NCI-H1694 treated with DMSO at 0.1 percent for 48 hours (cell line): Measurements from ENCODE around the gene SLC13A2.
"Not testable (repeated sequence)": the region's sequence is repeated elsewhere in the genome, so short reads cannot be mapped to it uniquely, and the experiment has no call there.

Experiments
- DNase-seq: peaks from one replicate; lab custom pipeline; 2025; lab: John Stamatoyannopoulos, UW

Gene SLC13A2, protein sequence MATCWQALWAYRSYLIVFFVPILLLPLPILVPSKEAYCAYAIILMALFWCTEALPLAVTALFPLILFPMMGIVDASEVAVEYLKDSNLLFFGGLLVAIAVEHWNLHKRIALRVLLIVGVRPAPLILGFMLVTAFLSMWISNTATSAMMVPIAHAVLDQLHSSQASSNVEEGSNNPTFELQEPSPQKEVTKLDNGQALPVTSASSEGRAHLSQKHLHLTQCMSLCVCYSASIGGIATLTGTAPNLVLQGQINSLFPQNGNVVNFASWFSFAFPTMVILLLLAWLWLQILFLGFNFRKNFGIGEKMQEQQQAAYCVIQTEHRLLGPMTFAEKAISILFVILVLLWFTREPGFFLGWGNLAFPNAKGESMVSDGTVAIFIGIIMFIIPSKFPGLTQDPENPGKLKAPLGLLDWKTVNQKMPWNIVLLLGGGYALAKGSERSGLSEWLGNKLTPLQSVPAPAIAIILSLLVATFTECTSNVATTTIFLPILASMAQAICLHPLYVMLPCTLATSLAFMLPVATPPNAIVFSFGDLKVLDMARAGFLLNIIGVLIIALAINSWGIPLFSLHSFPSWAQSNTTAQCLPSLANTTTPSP

DNA sequence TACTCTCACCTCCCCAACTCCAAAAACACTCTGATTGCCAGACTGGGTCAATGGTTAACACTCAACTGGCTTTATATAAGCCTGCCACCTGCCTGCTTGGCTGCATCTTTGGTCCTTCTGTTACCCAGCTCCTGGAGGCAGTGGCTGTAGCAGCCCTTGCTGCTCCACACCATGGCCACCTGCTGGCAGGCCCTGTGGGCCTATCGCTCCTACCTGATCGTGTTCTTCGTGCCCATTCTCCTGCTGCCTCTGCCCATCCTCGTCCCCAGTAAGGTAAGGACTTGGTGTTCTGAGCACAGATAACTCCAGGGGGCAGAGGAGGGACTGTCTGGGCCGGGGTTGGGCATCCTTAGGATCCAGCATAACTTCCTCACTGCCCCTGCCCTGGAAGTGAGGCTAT, at the start of gene SLC13A2:
TSS of gene SLC13A2 (plus strand) at position 103 of the 400 bp plus-strand sequence. CDS start at position 172, 69 bp downstream.
- peak; percentile 8 for DNase-seq

DNA sequence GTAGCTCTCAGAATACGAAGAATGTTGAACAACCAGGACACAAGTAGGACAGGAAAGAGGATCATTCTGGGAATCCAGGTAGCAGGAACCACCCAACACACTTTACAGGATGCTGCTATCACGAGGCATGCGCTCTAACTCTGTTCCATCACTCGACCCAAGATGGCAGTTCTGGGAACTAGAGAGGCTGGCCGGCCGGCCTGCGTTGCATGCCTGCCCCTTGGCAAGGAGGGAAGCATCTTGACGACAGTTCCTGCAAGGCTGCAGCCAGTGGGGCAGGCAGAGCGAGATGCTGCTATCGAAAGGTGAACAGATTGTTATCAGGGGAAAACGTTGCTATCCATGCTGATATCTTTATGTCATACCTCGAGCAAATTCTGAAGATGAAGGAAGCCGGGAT, 48.2 kb upstream of the SLC13A2 start:
- no peak for DNase-seq

DNA sequence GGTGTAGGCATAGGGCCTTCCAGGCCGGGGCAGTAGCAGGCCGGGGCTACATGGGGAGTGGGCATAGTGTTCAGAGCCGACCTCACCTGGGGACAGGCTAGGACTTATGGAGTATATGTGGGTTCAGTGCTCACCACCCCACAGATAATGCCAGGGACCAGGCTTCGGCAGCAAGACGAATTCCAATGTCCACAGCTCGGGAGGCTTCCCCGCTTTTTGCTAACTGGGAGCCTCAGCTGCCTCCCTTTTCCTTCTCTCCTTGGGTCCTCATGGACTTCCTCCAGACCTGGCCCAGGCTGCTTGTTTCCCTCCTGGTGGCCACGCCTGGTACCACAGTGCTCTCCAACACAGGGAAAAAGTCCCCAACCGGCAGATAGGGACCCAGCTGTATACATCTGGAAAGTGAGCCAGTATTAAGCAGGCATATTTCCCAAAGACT, 47.3 kb upstream of the SLC13A2 start:
- no peak for DNase-seq

DNA sequence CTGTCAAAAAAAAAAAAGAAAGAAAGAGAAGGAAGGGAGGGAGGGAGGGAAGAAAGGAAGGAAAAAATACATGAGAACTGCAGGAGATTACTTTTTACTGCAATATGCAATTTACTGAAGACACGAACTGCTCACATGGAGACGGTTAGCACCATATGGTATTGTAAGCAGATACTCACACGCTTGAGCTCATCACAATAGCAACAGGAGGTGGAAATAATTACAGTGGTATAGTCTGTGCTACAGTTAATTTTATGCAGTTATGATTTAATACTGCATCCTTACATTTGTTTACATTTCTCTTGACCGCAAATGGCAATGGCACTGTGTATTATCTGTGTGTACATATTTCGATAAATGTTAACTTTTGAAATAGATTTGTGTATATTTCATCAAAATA, 46.1 kb upstream of the SLC13A2 start:
- DNase-seq: peak; percentile 99

DNA sequence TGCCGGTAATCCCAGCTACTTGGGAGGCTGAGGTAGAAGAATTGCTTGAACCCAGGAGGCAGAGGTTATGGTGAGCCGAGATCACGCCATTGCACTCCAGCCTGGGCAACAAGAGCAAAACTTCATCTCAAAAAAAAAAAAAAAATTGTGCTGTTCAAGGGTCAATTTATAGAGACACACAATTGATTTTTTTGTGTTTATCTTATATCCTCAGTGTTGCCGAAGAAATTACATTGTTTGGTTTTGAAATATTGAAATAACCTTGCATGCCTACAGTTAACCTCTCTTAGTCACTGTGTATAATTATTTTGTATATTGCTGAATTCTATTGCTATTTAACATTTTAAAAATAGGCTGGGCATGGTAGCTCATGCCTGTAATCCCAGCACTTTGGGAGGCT, 45.5 kb upstream of the SLC13A2 start:
- not testable (repeated sequence) for DNase-seq

DNA sequence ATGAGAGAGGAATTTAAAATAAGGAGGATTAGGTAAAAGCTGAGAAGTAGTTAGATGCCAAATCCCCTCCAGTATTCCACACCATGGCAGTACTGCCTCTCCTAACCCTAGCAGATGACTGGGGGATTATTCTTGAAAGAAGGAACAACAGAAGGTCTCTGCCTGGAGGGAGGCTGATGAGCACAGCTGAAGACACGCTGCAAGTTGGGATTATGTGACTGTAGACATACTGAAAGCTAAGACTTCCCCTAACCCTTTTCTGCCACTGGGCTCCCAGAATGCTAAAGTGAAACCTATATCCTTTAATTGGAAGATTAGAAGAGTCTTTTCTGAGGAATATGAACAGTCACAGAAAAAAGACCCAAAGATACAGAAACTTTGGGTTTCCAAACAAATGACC, 39.7 kb upstream of the SLC13A2 start:
- DNase-seq: no peak

DNA sequence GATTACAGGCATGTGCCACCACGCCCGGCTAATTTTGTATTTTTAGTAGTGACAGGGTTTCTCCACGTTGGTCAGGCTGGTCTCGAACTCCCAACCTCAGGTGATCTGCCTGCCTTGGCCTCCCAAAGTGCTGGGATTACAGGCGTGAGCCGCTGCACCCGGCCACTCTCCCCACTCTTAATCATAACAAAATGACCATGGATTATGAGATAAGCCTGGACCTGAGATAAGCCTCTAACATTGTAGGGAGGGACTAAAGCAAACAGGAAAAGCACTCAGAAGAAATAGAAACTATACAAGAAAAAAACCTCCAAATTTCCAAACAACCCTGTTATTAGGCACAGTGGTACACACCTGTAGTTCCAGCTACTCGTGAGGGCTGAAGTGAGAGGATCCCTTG, 39.1 kb upstream of the SLC13A2 start:
- not testable (repeated sequence) for DNase-seq

DNA sequence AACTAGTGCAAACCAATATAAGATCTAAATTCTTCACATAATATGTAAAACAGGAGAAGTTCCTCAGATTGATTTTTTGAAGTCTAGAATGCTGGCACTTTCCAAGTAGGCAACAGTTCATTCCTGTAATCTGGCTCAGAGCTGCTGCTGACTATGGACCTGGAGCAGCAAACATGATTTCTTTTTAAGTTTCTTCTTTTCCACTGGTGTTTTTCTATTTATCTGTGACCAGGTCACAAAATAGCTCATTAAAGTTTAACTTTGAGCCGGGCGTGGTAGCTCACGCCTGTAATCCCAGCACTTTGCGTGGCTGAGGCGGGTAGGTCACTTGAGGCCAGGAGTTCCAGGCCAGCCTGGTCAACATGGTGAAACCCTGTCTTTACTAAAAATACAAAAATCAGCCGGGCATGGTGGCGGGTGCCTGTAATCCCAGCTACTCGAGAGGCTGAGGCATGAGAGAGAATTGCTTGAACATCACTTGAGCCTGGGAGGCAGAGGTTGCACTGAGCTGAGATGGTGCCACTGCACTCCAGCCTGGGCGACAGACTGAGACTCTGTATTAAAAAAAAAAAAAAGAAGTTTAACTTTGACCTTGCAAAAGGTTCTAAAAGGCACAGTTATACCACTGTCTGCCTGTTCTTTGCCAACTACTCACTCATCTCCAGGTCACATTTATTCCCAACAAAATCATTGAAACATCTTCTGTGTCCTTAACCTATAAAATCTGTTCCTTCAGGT, 29.4 kb upstream of the SLC13A2 start:
- no peak for DNase-seq

DNA sequence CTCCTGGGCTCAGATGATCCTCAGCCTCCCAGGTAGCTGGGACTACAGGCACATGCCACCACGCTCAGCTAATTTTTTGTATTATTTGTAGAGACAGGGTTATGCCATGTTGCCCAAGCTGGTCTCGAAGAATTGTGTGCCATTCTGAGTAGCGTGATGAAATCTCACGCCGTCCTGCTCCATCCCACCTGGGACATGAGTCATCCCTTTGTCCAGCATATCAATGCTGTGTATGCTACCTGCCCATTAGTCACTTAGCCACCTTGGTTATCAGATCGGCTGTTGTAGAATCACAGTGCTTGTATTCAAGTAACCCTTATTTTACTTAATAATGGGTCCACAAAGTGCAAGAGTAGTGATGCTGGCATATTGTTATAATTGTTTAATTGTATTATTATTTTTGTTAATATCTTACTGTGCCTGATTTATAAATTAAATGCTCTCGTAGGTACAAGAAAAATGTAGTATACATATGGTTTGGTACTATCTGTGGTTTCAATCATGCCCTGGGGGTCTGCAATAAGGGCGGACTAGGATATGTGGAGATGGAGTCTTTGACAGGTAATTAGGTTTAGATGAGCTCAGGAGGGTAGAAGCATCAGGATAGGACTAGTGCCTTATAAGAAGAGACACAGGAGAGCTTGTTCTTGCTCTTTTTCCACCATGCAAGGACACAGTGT, 26.6 kb upstream of the SLC13A2 start:
- no peak for DNase-seq

DNA sequence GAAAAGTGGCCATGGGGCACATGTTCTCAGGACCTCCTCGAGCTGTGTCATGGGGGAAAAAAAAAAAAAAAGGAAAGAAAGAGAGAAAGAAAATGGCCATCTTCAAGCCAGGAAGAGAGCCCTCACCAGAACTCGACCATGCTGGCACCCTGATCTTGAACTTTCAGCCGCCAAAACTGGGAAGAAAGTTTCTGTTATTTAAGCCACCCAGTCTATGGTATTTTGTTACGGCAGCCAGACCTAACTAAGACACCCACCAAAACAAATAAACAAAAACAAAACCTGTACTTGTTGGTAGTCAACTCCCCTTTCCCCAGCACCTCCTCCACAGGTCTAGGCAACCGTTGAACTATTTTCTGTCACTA, 26.1 kb upstream of the SLC13A2 start:
- DNase-seq: no peak

DNA sequence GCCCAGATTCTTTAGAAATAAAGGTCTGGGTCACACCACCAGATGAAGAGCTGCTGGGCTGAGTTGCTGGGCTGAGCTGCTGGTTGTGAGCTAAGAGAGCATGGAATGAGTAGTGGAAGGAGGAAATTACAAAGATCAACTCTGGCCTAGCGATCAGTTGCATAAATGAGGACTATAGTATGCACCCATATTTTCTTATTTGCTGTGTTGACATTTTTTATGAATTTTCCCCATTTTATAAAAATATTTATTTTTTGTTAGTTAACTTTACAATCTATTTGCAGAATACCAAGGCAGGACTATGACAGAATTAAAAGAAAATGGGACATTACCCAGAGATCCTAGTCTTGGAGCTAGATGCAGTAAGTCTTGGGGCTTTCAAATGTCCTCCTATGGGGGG, 23.6 kb upstream of the SLC13A2 start:
- no peak for DNase-seq

DNA sequence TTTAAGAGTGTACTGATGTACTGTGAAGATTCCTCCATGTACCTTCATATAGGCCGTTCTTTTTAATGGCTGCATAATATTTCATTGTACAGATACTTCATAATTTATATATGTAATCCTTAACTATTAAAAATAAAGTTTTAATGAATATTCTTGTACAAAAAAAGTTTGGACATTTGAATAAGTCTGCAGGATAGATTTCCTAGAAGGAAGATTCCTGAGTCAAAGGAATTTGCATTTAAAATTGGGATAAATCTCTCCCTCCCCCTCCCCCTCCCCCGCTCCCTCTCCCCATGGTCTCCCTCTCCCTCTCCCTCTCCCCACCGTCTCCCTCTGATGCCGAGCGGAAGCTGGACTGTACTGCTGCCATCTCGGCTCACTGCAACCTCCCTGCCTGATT, 15.6 kb upstream of the SLC13A2 start:
- DNase-seq: no peak

DNA sequence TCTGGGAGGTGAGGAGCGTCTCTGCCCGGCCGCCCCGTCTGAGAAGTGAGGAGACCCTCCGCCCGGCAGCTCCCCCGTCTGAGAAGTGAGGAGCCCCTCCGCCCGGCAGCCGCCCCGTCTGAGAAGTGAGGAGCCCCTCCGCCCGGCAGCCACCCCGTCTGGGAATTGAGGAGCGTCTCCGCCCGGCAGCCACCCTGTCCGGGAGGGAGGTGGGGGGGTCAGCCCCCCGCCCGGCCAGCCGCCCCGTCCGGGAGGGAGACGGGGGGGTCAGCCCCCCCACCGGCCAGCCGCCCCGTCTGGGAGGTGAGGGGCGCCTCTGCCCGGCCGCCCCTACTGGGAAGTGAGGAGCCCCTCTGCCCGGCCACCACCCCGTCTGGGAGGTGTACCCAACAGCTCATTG, 14.6 kb upstream of the SLC13A2 start:
- DNase-seq: not testable (repeated sequence)

DNA sequence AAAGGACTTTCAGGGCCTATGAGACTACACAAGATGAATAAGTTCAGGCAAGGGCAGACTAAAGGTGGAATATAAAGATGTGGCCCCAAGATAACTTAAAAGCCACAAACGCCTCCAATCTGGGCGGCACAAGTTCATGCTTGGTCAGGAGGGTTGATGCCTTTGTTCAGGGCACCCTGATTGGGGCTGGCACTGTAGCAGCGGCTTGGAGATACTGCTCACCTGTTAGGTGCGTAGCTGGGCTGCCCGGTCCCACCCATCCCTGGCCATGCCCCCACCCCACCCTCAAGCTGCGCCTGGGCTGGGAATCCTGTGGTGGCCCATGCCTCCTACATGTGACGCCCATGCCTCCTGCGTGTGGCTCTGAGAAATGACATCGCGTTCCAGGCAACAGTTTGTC, 12.5 kb upstream of the SLC13A2 start:
- DNase-seq: no peak

DNA sequence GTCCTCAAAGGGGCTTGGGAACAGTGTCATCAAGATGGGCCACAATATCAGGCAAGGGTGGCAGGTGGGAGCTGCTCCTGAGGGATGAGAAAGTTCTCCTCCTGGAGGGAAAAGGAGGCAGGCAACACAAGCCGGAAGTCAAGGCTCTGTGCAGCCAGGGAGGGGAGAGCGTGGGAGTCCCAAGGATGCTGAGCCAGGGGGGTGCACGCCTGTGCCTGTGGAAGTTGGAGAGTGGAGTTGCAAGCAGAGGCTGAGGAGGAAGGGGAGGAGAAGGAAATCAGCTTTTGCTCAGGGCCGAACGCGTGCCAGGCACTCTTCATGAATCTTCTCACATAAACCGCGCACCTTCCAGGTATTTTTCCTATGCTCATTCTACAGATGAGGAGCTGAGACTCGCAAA, 7.4 kb upstream of the SLC13A2 start:
- no peak for DNase-seq

DNA sequence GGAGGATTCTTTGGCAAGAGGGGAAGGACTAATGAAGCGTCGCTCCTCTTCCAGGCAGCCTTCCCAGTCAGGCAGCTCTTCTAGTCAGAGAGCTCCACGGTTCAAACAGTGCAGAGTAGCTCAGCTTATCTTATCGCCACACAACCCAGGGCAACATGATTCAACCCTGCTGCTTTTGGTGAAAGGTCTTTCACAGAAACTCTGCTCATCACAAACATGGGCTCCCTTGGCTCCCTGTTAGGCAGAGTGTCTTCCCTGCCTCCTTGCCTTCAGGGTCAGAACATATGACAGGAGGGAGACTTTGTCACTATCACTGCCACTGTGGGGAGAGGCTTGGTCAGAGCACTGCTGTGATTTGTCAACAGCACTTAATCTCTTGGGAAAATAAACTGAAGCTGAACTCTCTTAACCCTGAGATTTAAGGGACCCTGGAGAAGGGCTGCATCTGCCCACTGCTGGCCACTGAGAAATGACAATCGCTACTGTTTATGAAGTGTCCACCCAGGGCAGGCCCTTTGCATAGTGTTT, 6.9 kb upstream of the SLC13A2 start:
- no peak for DNase-seq

DNA sequence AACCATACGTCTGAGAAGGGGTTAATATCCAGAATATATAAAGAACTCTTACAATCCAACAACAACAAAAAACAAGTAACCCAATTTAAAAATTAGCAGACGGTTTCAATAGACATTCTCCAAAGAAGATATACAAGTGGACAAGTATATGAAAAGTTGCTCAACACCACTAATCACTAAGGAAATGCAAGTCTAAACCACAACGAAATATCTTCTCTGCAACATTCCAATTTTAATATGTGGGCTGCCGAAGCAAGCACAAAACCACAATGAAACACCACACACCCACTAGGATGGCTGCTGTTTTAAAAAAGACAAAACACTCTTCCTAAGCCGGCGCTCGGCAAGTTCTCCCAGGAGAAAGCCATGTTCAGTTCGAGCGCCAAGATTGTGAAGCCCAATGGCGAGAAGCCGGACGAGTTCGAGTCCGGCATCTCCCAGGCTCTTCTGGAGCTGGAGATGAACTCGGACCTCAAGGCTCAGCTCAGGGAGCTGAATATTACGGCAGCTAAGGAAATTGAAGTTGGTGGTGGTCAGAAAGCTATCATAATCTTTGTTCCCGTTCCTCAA, 5.9 kb upstream of the SLC13A2 start:
- DNase-seq: no peak

DNA sequence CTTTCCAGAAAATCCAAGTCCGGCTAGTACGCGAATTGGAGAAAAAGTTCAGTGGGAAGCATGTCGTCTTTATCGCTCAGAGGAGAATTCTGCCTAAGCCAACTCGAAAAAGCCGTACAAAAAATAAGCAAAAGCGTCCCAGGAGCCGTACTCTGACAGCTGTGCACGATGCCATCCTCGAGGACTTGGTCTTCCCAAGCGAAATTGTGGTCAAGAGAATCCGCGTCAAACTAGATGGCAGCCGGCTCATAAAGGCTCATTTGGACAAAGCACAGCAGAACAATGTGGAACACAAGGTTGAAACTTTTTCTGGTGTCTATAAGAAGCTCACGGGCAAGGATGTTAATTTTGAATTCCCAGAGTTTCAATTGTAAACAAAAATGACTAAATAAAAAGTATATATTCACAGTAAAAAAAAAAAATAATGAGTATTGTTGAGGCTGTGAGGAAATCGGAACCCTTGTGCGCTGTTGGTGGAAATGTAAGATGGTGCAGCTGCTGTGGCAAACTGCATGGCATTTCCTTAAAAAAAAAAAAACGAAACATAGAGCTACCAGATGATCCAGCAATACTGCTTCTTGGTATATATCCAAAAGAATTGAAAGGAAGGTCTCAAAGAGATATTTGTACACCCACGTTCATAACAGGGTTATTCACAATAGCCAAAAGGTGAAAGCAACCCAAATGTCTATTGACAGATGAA, 5.3 kb upstream of the SLC13A2 start:
- not testable (repeated sequence) for DNase-seq

DNA sequence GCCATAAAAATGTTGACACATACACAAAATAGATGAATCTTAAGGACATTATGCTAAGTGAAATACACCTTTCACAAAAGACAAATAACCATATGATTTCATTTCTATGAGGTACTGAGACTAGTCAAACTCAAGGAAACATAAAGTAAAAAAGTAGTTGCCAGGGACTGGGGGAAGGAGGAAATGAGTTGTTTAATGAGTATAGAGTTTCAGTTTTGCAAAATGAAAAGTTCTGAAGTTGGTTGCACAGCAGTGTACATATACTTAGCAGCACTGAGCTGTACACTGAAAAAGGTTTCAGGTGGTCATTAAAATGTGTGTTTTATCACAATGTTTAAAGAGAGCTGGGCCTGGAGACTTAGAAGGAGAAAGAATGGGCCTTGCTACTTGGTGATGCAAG, 4.7 kb upstream of the SLC13A2 start:
- DNase-seq: no peak

DNA sequence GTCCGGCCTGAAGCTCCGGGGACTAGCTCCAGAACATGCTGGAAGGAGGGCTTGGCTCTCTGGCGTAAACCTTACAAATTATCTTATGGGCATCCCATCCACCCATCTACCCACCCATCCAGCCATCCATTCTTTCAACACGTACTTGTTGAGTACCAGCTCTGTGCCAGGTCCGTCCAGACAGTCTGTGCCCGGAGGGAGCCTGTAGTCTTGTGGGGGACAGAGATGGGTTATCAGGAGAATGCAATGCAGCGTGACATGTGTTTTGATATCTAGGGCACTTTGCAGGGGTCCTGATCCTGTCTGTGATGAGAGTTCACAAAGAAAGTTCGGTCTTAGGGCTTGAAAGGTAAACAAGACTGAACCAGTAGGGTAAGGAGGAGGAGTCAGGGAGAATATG, 4.1 kb upstream of the SLC13A2 start:
- no peak for DNase-seq

DNA sequence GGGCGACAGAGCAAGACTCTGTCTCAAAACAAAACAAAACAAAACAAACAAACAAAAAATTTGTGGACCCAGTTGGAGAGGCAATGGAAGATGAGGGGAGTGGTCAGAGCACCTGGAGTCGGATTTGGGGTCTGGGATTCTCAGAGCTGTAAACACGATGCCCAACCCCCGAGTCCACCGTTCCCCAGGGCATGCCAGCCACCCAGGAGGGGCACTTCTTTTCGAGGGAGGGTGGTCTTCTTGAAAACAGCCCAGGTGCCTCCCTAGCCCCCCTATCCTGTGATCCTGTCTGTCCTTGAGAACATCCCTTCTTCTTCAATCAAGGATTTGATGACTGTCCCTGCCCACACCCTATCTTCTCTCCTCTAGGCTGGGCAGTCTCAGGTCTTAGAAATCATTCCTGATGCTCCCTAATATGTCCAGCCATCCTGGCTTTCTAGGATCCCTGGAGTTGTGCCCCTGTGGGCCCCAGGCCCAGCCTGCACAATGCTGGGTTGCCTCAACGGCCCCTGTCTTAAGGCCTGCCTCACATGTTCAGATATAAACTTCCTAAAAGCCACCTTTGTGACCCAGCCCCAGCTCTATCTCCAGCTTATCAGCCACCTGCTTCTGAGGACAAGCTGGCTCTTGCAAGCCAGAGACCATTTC, 3.1 kb upstream of the SLC13A2 start:
- no peak for DNase-seq
